Measurements from ENCODE around the gene TEAD1.

DNA sequence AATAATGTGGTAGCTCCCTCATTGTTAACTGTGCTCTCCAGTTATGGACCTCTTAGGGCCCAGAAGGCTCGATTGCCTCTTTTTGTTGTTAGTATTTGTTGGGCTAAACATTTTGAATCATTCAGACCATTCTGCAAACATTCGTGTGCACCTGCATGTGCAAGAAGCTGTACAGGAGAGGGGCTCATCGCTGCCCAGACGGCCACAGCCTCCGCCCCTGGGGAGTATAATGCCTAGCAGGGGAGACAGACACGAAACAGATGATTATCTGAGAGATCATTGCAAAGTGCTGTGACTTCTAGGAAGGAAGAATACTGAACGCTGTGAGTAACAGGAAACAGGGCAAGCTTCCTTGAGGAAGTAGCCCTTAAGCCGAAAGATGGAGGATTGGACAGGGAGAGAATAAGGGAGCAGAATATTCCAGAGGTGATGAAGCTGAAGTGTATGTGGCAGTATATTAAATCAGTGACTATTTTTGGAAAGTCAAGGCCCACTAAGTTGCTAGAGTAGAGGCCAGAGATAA is 211.6 kb downstream of the TEAD1 start:
- TF ChIP-seq, protein P1, sequence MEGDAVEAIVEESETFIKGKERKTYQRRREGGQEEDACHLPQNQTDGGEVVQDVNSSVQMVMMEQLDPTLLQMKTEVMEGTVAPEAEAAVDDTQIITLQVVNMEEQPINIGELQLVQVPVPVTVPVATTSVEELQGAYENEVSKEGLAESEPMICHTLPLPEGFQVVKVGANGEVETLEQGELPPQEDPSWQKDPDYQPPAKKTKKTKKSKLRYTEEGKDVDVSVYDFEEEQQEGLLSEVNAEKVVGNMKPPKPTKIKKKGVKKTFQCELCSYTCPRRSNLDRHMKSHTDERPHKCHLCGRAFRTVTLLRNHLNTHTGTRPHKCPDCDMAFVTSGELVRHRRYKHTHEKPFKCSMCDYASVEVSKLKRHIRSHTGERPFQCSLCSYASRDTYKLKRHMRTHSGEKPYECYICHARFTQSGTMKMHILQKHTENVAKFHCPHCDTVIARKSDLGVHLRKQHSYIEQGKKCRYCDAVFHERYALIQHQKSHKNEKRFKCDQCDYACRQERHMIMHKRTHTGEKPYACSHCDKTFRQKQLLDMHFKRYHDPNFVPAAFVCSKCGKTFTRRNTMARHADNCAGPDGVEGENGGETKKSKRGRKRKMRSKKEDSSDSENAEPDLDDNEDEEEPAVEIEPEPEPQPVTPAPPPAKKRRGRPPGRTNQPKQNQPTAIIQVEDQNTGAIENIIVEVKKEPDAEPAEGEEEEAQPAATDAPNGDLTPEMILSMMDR (IDR thresholded peaks at IDR 0.05 in 4 of 5, conservative IDR thresholded peaks at IDR 0.05 in 1 of 5): no peak
- TF ChIP-seq POLR2A (IDR thresholded peaks at IDR 0.05): no peak

All from gastrocnemius medialis (tissue), 4 donors.